Loucy (cell line): ENCODE results near the gene KAT2B.

Experiments
- H2AFZ ChIP-seq: fragments of 200-600 bp; sonication (generic); 2 replicates; pipeline ENCODE4 v1.6.0; 2016; ENCODE audit warnings: antibody characterized with exemption, mild to moderate bottlenecking, low read length, moderate library complexity
- H3F3A ChIP-seq: fragments of 200-600 bp; 2 replicates; pipeline ENCODE4 v1.6.0; 2016; ENCODE audit warnings: antibody characterized with exemption, low read depth, mild to moderate bottlenecking
- H3K27me3 ChIP-seq: fragments of 200-600 bp; sonication (generic); 2 replicates; pipeline ENCODE4 v1.6.1; 2014; ENCODE audit warnings: low read length, mild to moderate bottlenecking; ENCODE audit not compliant: insufficient read depth, poor library complexity, severe bottlenecking
- H3K36me3 ChIP-seq: fragments of 200-600 bp; sonication (generic); 2 replicates; pipeline ENCODE4 v1.6.1; 2016; ENCODE audit warnings: low read length; ENCODE audit not compliant: insufficient read depth
- H3K4me1 ChIP-seq: fragments of 200-600 bp; sonication (generic); 2 replicates; pipeline ENCODE4 v1.5.1; 2014; ENCODE audit warnings: low read length, mild to moderate bottlenecking; ENCODE audit not compliant: insufficient read depth, poor library complexity, severe bottlenecking
- H3K4me2 ChIP-seq: fragments of 200-600 bp; sonication (generic); 2 replicates; pipeline ENCODE4 v1.6.0; 2014; ENCODE audit warnings: antibody characterized with exemption, low read length, low read depth, mild to moderate bottlenecking; ENCODE audit not compliant: poor library complexity, severe bottlenecking
- H3K4me3 ChIP-seq: fragments of 200-600 bp; sonication (generic); 2 replicates; pipeline ENCODE4 v1.5.1; 2014; ENCODE audit warnings: low read length, mild to moderate bottlenecking, mixed read lengths; ENCODE audit not compliant: poor library complexity, severe bottlenecking
- H3K79me2 ChIP-seq: fragments of 200-600 bp; sonication (generic); 2 replicates; pipeline ENCODE4 v1.6.1; 2014; ENCODE audit warnings: low read length; ENCODE audit not compliant: insufficient read depth
- H3K9ac ChIP-seq: fragments of 200-600 bp; sonication (generic); 2 replicates; pipeline ENCODE4 v1.6.0; 2014; ENCODE audit warnings: mild to moderate bottlenecking, low read depth, low read length, moderate library complexity; ENCODE audit not compliant: poor library complexity, severe bottlenecking
- H3K9me2 ChIP-seq: fragments of 200-600 bp; sonication (generic); replicated peaks from 2 replicates; pipeline ENCODE4 v1.6.1; 2016; ENCODE audit warnings: low read depth, low read length, mixed read lengths
- H3K9me3 ChIP-seq: fragments of 200-600 bp; sonication (generic); 2 replicates; pipeline ENCODE4 v1.6.1; 2014; ENCODE audit warnings: mild to moderate bottlenecking, antibody characterized with exemption, low read length, low read depth; ENCODE audit not compliant: insufficient read depth
- H4K20me1 ChIP-seq: fragments of 200-600 bp; sonication (generic); 2 replicates; pipeline ENCODE4 v1.6.0; 2014; ENCODE audit warnings: antibody characterized with exemption, low read length, mild to moderate bottlenecking; ENCODE audit not compliant: insufficient read depth, poor library complexity, severe bottlenecking
- EZH2phosphoT487 ChIP-seq: fragments of 200-600 bp; IDR thresholded peaks from 2 replicates; pipeline ENCODE4 v1.6.1; 2018; ENCODE audit warnings: antibody characterized with exemption, mild to moderate bottlenecking, moderate library complexity, borderline replicate concordance
- TF ChIP-seq, protein P1 (sequence below): fragments of 200-600 bp; sonication (generic); conservative IDR thresholded peaks from 2 replicates; pipeline ENCODE4 v1.5.1; 2014; ENCODE audit warnings: mild to moderate bottlenecking, antibody characterized with exemption, low read length

KAT2B gene

DNA sequence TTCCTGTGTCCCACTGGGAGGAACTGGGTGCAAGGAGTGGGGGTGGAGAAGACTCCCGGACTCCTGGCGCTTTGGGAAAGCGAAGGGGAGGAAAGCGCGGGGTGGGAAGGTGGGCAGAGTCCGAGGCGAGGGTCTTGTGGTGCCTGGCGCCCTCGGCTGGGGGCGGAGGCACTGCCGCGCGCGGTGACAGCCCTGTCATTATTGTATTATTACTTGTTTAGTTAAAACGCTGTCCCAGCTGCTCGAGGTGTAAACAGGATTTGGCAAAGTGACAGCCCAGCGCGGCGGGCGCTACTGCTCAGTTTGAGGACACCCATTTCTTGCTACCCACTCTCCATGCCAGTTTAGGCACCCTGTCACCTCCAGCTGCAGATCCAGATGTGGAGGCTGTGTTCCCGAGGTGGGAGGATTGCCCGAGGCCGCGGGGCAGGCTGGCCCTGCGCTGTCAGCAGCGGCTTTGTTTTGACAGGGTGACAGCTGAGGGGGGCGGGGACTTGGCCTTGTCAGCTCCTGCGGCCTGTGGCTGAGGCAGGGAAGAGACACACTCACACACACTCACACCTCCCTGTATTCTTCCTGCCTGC, 1.0 kb downstream of the KAT2B start:
- Histone ChIP-seq H3K27me3 (no peaks in the 10 kb centered on the region), H3F3A (peaks cover 3% of the 10 kb centered on the region; the same call in 1 of the 2 replicates), H3K9me3 (no peaks in the 10 kb centered on the region), H3K4me1 (peaks cover 37% of the 10 kb centered on the region), H2AFZ (peak overlapping the region; percentile 92), H4K20me1 (peaks cover 13% of the 10 kb centered on the region), H3K36me3 (no peaks in the 10 kb centered on the region), H3K79me2 (peaks cover 42% of the 10 kb centered on the region), H3K9me2 (no peaks in the 10 kb centered on the region), H3K9ac (peak overlapping the region; percentile 77), H3K4me2 (peak overlapping the region; percentile 92), H3K4me3 (peak overlapping the region; percentile 96)
- no peak for TF ChIP-seq EZH2phosphoT487
- TF ChIP-seq, protein P1, sequence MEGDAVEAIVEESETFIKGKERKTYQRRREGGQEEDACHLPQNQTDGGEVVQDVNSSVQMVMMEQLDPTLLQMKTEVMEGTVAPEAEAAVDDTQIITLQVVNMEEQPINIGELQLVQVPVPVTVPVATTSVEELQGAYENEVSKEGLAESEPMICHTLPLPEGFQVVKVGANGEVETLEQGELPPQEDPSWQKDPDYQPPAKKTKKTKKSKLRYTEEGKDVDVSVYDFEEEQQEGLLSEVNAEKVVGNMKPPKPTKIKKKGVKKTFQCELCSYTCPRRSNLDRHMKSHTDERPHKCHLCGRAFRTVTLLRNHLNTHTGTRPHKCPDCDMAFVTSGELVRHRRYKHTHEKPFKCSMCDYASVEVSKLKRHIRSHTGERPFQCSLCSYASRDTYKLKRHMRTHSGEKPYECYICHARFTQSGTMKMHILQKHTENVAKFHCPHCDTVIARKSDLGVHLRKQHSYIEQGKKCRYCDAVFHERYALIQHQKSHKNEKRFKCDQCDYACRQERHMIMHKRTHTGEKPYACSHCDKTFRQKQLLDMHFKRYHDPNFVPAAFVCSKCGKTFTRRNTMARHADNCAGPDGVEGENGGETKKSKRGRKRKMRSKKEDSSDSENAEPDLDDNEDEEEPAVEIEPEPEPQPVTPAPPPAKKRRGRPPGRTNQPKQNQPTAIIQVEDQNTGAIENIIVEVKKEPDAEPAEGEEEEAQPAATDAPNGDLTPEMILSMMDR, result 0 out of 2 replicates have a peak, but pooled peaks have one; percentile 17

- Histone ChIP-seq H3K9me3 (no peaks in the 10 kb centered on the region), H3K4me2 (peak overlapping the region; percentile 92), H3K9me2 (no peaks in the 10 kb centered on the region), H3K27me3 (no peaks in the 10 kb centered on the region), H4K20me1 (peaks cover 13% of the 10 kb centered on the region), H3K79me2 (peaks cover 50% of the 10 kb centered on the region), H3K4me3 (peak overlapping the region; percentile 96), H2AFZ (no peak overlapping the region), H3F3A (peaks cover 3% of the 10 kb centered on the region; the same call in 1 of the 2 replicates), H3K4me1 (peaks cover 42% of the 10 kb centered on the region), H3K9ac (no peak overlapping the region), H3K36me3 (no peaks in the 10 kb centered on the region)
- no peak for TF ChIP-seq EZH2phosphoT487
- TF ChIP-seq, protein P1, result no peak
Observed at GRCh38 chr3:20042331-20042730, 2.1 kb downstream of the KAT2B start.

- Histone ChIP-seq H3K4me2 (peak overlapping the region; percentile 92), H3K9me3 (no peaks in the 10 kb centered on the region), H4K20me1 (peaks cover 13% of the 10 kb centered on the region), H3K27me3 (no peaks in the 10 kb centered on the region), H2AFZ (no peak overlapping the region), H3K9me2 (no peaks in the 10 kb centered on the region), H3K36me3 (no peaks in the 10 kb centered on the region), H3K9ac (peak overlapping the region; percentile 37), H3K4me1 (peaks cover 46% of the 10 kb centered on the region), H3K79me2 (peaks cover 53% of the 10 kb centered on the region), H3K4me3 (peak overlapping the region; percentile 24), H3F3A (peaks cover 3% of the 10 kb centered on the region; the same call in 1 of the 2 replicates)
- TF ChIP-seq, protein P1, result no peak
- no peak for TF ChIP-seq EZH2phosphoT487
Observed at GRCh38 chr3:20043396-20043795, 3.1 kb downstream of the KAT2B start.
